Activated CD8-positive, alpha-beta memory T cell treated with anti-CD3 and anti-CD28 coated beads, Interleukin-2, amount 50 U/mL, for 48 hours (primary cell): ENCODE measurements around the gene ITGBL1.

ENCODE experiments used
- DNase-seq: peaks from one replicate; pipeline ENCODE4 v3.0.0-alpha.2; 2020

Gene ITGBL1

GRCh38 chr13:101631395-101631794 is 178.9 kb downstream of the ITGBL1 start:
- DNase-seq: no peak

DNA sequence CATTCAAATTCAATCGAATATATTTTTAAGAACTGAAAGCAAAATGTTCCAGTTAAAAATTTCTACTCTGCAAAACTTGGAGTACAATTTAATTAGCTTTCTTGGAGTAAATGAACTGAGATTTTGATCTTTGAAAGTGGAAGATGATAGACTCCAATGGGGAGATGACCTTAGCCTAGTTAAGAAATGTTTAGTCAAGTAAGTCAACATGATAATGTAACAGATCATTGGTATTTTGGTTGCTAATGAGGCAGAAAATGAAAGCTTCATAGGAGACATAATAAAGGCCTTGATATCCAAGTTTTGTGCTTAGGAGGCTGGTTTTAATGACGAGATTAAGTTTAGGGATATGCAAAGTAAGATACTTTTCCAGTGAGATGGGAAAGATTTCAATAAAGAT is 181.7 kb downstream of the ITGBL1 start:
- no peak for DNase-seq

- DNase-seq: no peak
Observed at GRCh38 chr13:101639711-101640110, 187.2 kb downstream of the ITGBL1 start.

DNA sequence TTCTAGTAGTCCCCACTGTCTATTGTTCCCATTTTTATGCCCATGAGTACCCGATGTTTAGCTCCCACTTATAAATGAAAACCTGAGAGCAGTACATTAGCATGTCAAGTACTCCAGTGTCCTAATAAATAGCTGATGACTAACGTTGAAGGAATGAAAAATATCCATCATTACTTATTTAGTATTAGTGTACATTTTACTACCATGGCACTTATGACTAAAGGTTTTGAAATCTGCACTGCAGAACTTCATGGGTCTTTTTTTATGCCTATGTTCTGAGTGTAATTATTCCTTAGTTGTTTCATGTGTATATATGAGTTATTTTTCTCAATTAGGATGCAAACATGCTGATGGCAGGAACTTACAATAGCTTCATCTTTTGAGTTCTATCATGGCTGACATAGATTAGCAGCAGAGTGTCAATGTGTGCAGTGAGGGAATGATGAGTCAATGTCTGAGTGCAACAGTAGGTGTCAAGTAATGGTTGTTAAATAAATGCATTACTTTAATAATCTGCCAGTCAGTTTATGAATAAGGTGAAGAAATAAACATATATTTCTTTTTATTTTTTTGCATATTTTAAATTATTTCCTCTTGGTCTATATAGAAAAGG is 188.4 kb downstream of the ITGBL1 start:
- no peak for DNase-seq

DNA sequence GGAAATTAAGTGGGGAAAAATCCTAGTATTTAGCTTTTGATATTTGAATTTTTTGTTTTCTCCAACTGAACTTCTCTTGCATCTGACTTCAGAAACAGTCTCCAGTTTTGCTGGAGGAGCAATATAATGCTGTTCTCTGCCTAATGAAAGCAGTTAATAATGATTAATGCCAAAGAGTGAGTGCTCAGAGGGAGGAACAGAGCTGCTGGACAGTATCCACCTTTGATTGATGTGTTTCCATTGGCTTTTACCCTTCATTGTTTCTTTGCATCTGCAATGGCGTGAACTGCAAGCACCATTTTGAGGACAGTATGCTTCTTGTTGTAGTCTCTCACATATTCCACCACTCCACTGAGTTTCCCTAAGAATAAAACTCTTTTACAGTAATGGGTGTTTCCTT is 193.4 kb downstream of the ITGBL1 start:
- DNase-seq: no peak

GRCh38 chr13:101647760-101648159 is 195.3 kb downstream of the ITGBL1 start:
- DNase-seq: no peak

- DNase-seq: no peak
Observed at GRCh38 chr13:101648766-101649487, 196.5 kb downstream of the ITGBL1 start.

DNA sequence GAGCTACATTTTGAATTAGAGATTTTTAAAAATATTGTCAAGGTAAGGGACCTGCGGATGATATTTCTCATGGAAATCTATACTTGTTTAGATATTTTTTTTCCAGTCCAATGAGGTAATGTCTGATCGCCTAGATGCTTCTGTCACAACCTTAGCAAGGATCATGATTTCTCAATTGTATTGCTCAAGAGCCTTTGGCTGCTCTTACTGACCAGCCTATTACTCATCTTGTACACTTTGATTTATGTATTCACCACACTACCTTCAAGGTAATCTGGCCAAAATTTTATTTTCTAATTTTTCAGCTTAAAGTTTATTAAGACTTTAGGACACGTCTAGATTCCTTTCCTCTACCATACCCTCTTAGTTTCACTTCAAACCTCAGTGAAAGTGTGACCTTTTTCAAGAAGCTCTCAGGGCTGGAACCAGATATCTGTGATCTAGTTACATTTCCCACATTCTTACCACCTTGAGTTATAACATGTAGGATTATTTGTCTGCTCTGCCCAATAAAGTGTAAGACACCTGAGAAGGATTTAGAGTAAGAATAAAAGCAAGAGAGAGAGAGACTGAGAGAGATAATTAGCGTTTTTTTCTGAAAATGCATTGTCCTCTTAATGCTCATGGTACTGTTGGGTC is 197.1 kb downstream of the ITGBL1 start:
- no peak for DNase-seq

GRCh38 chr13:101654883-101655282 is 202.4 kb downstream of the ITGBL1 start:
- DNase-seq: no peak

- no peak for DNase-seq
Observed at GRCh38 chr13:101655435-101655834, 203.0 kb downstream of the ITGBL1 start.

GRCh38 chr13:101660711-101661110 is 208.2 kb downstream of the ITGBL1 start:
- no peak for DNase-seq

- DNase-seq: no peak
Observed at GRCh38 chr13:101661839-101662238, 209.4 kb downstream of the ITGBL1 start.

DNA sequence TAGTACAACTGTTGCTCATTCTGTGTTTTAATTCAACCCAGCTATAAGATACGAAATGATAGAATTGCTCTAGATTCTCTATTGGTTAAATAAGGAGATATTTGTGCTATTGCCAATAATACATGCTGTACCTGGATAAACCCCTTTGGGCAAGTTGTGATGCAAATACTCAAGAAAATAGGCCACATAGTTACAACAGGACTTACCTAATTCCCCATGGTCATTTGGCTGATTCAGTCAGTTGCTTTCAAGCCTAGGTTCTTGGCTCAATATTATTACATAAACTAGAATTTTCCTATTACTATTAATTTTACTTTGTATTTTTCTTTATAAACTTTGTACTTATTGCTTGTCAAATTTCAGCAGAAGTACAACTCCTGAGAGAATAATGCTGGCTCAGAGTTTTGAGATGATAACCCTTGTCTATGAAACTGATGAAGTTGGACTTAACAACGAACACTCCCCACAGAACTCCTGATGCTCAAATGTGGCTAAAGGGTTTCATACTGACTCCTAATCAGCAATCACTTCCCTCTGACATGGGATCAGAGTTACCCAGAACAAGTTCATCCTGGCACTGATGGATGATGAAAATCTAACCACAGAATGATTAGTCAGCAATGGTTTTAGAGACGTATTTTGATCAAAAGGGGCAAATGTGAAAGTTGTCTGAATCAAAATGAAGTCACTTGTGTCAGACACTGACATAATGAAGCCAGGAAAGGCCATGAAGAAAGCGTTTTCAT is 221.1 kb downstream of the ITGBL1 start:
- DNase-seq: no peak

- no peak for DNase-seq
Observed at GRCh38 chr13:101681834-101682233, 229.4 kb downstream of the ITGBL1 start.

GRCh38 chr13:101686003-101686402 is 233.5 kb downstream of the ITGBL1 start:
- DNase-seq: no peak

GRCh38 chr13:101690871-101691270 is 238.4 kb downstream of the ITGBL1 start:
- no peak for DNase-seq

DNA sequence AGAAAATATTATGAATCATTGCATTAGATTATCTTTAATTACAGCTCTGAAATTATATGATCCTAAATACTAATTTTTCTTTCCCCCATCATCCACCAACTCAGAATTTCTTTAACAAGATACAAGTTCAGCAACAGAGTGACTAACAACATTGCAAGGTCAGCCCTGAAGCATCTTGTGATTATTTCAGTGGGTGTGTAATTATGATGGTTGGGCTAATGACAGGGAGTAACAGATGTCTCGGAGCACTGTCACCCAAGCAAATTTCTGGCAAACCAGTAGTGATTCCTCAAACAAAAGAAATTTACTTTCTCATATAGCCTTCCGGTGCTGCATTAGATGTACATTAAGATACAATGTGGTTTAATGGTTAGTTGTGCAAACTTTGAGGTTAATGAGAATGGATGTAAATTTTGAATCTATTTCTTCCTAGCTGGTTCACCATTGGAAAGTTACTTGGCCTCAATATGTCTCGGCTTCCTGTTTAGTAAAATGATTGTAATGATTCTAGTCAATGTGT is 238.9 kb downstream of the ITGBL1 start:
- DNase-seq: no peak

GRCh38 chr13:101695870-101696516 is 243.5 kb downstream of the ITGBL1 start:
- no peak for DNase-seq

GRCh38 chr13:101697745-101698144 is 245.3 kb downstream of the ITGBL1 start:
- no peak for DNase-seq

GRCh38 chr13:101698400-101698799 is 245.9 kb downstream of the ITGBL1 start:
- no peak for DNase-seq

DNA sequence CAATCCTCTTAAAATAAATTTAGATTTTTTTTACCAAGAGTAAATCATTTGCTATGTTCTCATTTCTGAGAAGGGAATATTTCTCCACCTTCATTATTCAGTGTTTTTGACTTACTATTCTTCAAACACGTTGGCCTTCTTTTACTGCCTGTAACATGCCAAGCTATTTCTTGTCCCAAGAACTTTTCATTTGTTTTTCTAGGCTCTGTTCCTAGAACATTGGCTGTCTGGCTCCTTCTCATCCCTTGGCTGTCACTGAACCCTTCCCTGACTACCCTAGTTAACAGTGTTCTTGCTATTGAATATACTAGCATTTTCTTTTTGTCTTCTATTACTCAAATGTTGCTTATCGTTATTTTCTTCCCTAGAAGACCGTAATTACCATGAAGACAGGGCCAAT is 248.1 kb downstream of the ITGBL1 start:
- no peak for DNase-seq

GRCh38 chr13:101703081-101703480 is 250.6 kb downstream of the ITGBL1 start:
- no peak for DNase-seq

- no peak for DNase-seq
Observed at GRCh38 chr13:101703838-101704237, 251.4 kb downstream of the ITGBL1 start.
